ENCODE data around the gene C11orf58.
A peak's percentile ranks its signal among the peaks of the same experiment; 100 is the strongest.

The C11orf58 gene

GRCh38 chr11:16738193-16738946 is at the start of gene C11orf58:
TSS of gene C11orf58 (plus strand) at chr11:16738647. CDS start at chr11:16738779, 132 bp downstream.
- peak; percentile 86 to 89 for DNase-seq (ENCODE audit: low read depth in 2 of 2, low spot score in 1 of 2)

GRCh38 chr11:16690086-16690485 is 48.4 kb upstream of the C11orf58 start:
- no peak for DNase-seq (ENCODE audit: low read depth in 2 of 2, low spot score in 1 of 2)

- no peak for DNase-seq (ENCODE audit: low read depth in 2 of 2, low spot score in 1 of 2)
These were observed 34.7 kb upstream of the C11orf58 start for GRCh38 chr11:16703795-16704194.

- no peak for DNase-seq (ENCODE audit: low read depth in 2 of 2, low spot score in 1 of 2)
These were observed 24.9 kb upstream of the C11orf58 start for GRCh38 chr11:16713594-16713993.

GRCh38 chr11:16722581-16723344 is 15.7 kb upstream of the C11orf58 start:
- DNase-seq (ENCODE audit: low read depth in 2 of 2, low spot score in 1 of 2) = no peak

- no peak for DNase-seq (ENCODE audit: low read depth in 2 of 2, low spot score in 1 of 2)
These were observed 10.6 kb upstream of the C11orf58 start for GRCh38 chr11:16727806-16728205.

GRCh38 chr11:16737818-16738192 is 642 bp upstream of the C11orf58 start:
- DNase-seq (ENCODE audit: low read depth in 2 of 2, low spot score in 1 of 2) = no peak

- no peak for DNase-seq (ENCODE audit: low read depth in 2 of 2, low spot score in 1 of 2)
These were observed 734 bp downstream of the C11orf58 start for GRCh38 chr11:16738947-16739815.

GRCh38 chr11:16741473-16741872 is 3.0 kb downstream of the C11orf58 start:
- no peak for DNase-seq (ENCODE audit: low read depth in 2 of 2, low spot score in 1 of 2)

- no peak for DNase-seq (ENCODE audit: low read depth in 2 of 2, low spot score in 1 of 2)
These were observed 5.0 kb downstream of the C11orf58 start for GRCh38 chr11:16743478-16743877.

GRCh38 chr11:16744128-16744725 is 5.8 kb downstream of the C11orf58 start:
- DNase-seq (ENCODE audit: low read depth in 2 of 2, low spot score in 1 of 2) = no peak

- no peak for DNase-seq (ENCODE audit: low read depth in 2 of 2, low spot score in 1 of 2)
These were observed 7.6 kb downstream of the C11orf58 start for GRCh38 chr11:16745950-16746605.

- DNase-seq (ENCODE audit: low read depth in 2 of 2, low spot score in 1 of 2) = no peak
These were observed 10.6 kb downstream of the C11orf58 start for GRCh38 chr11:16749092-16749491.

GRCh38 chr11:16749666-16750065 is 11.2 kb downstream of the C11orf58 start:
- DNase-seq (ENCODE audit: low read depth in 2 of 2, low spot score in 1 of 2) = no peak

- no peak for DNase-seq (ENCODE audit: low read depth in 2 of 2, low spot score in 1 of 2)
These were observed 12.0 kb downstream of the C11orf58 start for GRCh38 chr11:16750417-16750816.

- DNase-seq (ENCODE audit: low read depth in 2 of 2, low spot score in 1 of 2) = no peak
These were observed 20.1 kb downstream of the C11orf58 start for GRCh38 chr11:16758382-16759024.

GRCh38 chr11:16759857-16760508 is 21.5 kb downstream of the C11orf58 start:
- no peak for DNase-seq (ENCODE audit: low read depth in 2 of 2, low spot score in 1 of 2)

GRCh38 chr11:16763746-16764145 is 25.3 kb downstream of the C11orf58 start:
- DNase-seq (ENCODE audit: low read depth in 2 of 2, low spot score in 1 of 2) = no peak

- no peak for DNase-seq (ENCODE audit: low read depth in 2 of 2, low spot score in 1 of 2)
These were observed 26.4 kb downstream of the C11orf58 start for GRCh38 chr11:16764888-16765287.

- DNase-seq (ENCODE audit: low read depth in 2 of 2, low spot score in 1 of 2) = no peak
These were observed 28.7 kb downstream of the C11orf58 start for GRCh38 chr11:16767137-16767536.
